Measurements from ENCODE around the gene MFGE8.

- TF ChIP-seq EZH2phosphoT487 (IDR thresholded peaks at IDR 0.05; ENCODE audit: insufficient read depth, low read depth) (no peak), EZH2 (IDR thresholded peaks at IDR 0.05; ENCODE audit: insufficient read depth, poor library complexity, severe bottlenecking) (no peak)
Observed at GRCh38 chr15:88956906-88957305, 43.7 kb upstream of the MFGE8 start.

Data from GM23248 (cell line).